PC-9 (cell line): ENCODE results near the gene SLC22A31. TPM values are rescaled to one million over a fixed set of nuclear protein-coding genes. Genes with fewer than 3 reads are reported as not detected.
A peak's percentile ranks its signal among the peaks of the same experiment; 100 is the strongest.
"Not testable (repeated sequence)": the region's sequence is repeated elsewhere in the genome, so short reads cannot be mapped to it uniquely, and the experiment has no call there.

Experiments
- Bru-seq: library from RNA; stranded (reverse); fragments of 400-500 nt; gene quantifications from one replicate; lab custom pipeline; 2021; lab: Mats Ljungman, UMichigan
- BruChase-seq, 2 experiments: library from RNA; stranded (reverse); fragments of 400-500 nt; gene quantifications; one replicate each; lab custom pipeline; 2021; lab: Mats Ljungman, UMichigan
- BruUV-seq: library from RNA; stranded (reverse); fragments of 400-500 nt; replicated peaks from 2 replicates; lab custom pipeline; 2021; lab: Mats Ljungman, UMichigan
- CTCF ChIA-PET: fragments of 300-600 bp; sonication (Branson Sonifier 250); formaldehyde crosslinking; loops from one replicate; lab custom pipeline; 2022; ENCODE audit warnings: antibody characterized with exemption; lab: Charles Lee
- POLR2A ChIA-PET: fragments of 300-600 bp; sonication (Branson Sonifier 250); formaldehyde crosslinking; loops from one replicate; lab custom pipeline; 2022; ENCODE audit warnings: antibody characterized with exemption; ENCODE audit not compliant: unreplicated experiment; lab: Charles Lee
- DNase-seq, 2 experiments: peaks; one replicate each; pipeline versions ENCODE4 v3.0.0 to v3.0.0-alpha.2; 2015 to 2022; ENCODE audit warnings: mixed read lengths in 1 of 2
- H2AFZ ChIP-seq: fragments of 200-600 bp; sonication (generic); 2 replicates; pipeline ENCODE4 v1.8.1; 2017; ENCODE audit warnings: antibody characterized with exemption
- H3F3A ChIP-seq: fragments of 200-600 bp; sonication (generic); 2 replicates; pipeline ENCODE4 v1.8.1; 2017; ENCODE audit warnings: antibody characterized with exemption, mild to moderate bottlenecking, low read depth; ENCODE audit not compliant: insufficient read depth
- H3K27ac ChIP-seq: fragments of 200-600 bp; sonication (generic); 2 replicates; pipeline ENCODE4 v1.6.1; 2016; ENCODE audit warnings: mixed run types
- H3K27me3 ChIP-seq: fragments of 200-600 bp; sonication (generic); 2 replicates; pipeline ENCODE4 v1.6.1; 2016; ENCODE audit warnings: low read depth, mixed run types; ENCODE audit not compliant: insufficient read depth
- H3K36me3 ChIP-seq: fragments of 200-600 bp; sonication (generic); 2 replicates; pipeline ENCODE4 v1.6.1; 2016; ENCODE audit warnings: low read depth, mixed run types
- H3K4me1 ChIP-seq: fragments of 200-600 bp; sonication (generic); replicated peaks from 2 replicates; pipeline ENCODE4 v1.6.1; 2016; ENCODE audit warnings: mixed run types; ENCODE audit not compliant: insufficient read depth
- H3K4me2 ChIP-seq: fragments of 200-600 bp; sonication (generic); 2 replicates; pipeline ENCODE4 v1.6.1; 2017; ENCODE audit warnings: mixed run types
- H3K4me3 ChIP-seq: fragments of 200-600 bp; sonication (generic); 2 replicates; pipeline ENCODE4 v1.6.1; 2016; ENCODE audit warnings: mixed run types
- H3K79me2 ChIP-seq: fragments of 200-600 bp; sonication (generic); 2 replicates; pipeline ENCODE4 v1.6.1; 2017; ENCODE audit warnings: low read depth, mixed run types
- H3K9me2 ChIP-seq: fragments of 200-600 bp; sonication (generic); 2 replicates; pipeline ENCODE4 v1.8.1; 2017; ENCODE audit warnings: mild to moderate bottlenecking; ENCODE audit not compliant: insufficient read depth
- H3K9me3 ChIP-seq: fragments of 200-600 bp; sonication (generic); 2 replicates; pipeline ENCODE4 v1.8.1; 2016; ENCODE audit warnings: low read depth; ENCODE audit not compliant: insufficient read depth
- H4K20me1 ChIP-seq: fragments of 200-600 bp; sonication (generic); 2 replicates; pipeline ENCODE4 v1.8.1; 2017; ENCODE audit not compliant: insufficient read depth
- CTCF ChIP-seq: fragments of 200-600 bp; sonication (generic); conservative IDR thresholded peaks from 2 replicates; pipeline ENCODE4 v1.6.1; 2017; ENCODE audit warnings: mixed run types, antibody characterized with exemption, mild to moderate bottlenecking, moderate library complexity
- EZH2 ChIP-seq: fragments of 200-600 bp; sonication (generic); IDR thresholded peaks from 2 replicates; pipeline ENCODE4 v1.8.0; 2017; ENCODE audit warnings: antibody characterized with exemption, low read depth
- intact Hi-C: fragments of 100-400 bp; cut with micrococcal nuclease; formaldehyde crosslinking; loops from one replicate; pipeline ENCODE4 v1.10.0; 2022; ENCODE audit not compliant: unreplicated experiment
- long read RNA-seq: library from polyadenylated mRNA; stranded (forward); transcript quantifications from one replicate; pipeline ENCODE4 v2.0.0, GENCODE V29; 2022
- total RNA-seq: library from RNA; stranded (reverse); gene quantifications from 2 replicates; pipeline ENCODE4 v1.2.3, GENCODE V29; 2021

Gene SLC22A31
- total RNA-seq = 2.5 and 5.4 TPM in 2 replicates
- Bru-seq, nascent RNA = percentile 19 among the genes with signal in this experiment
- percentile 22 among the genes with signal in this experiment for BruChase-seq, experiment 1, labeled RNA remaining after a 2-hour chase
- percentile 28 among the genes with signal in this experiment for BruChase-seq, experiment 2, labeled RNA remaining after a 6-hour chase
- long read RNA-seq, partial matches to known transcripts = 1 of 8 reads
- long read RNA-seq, other reads (novel, unspliced or antisense) = 7 of 8 reads

GRCh38 chr16:89200124-89200849 lies at the start of gene SLC22A31:
SLC22A31 (minus strand) TSS chr16:89200537; CDS start chr16:89200501, 36 bp downstream.
- Histone ChIP-seq H3K4me1 (peaks cover 10% of the 10 kb centered on the region; the same call in 1 of the 2 replicates), H3K9me2 (no peaks in the 10 kb centered on the region), H2AFZ (peak within 1 kb of the TSS; percentile 27; the same call in 1 of the 2 replicates), H3K4me2 (peak within 1 kb of the TSS; percentile 73), H3K4me3 (peak within 1 kb of the TSS; percentile 48; the same call in 1 of the 2 replicates), H3K27me3 (peaks cover 10% of the 10 kb centered on the region), H3K27ac (no peak within 1 kb of the TSS), H3K9me3 (no peaks in the 10 kb centered on the region), H3K36me3 (no peaks in the 10 kb centered on the region), H3F3A (peaks cover 10% of the 10 kb centered on the region), H3K79me2 (no peaks in the 10 kb centered on the region), H4K20me1 (no peaks in the 10 kb centered on the region)
- TF ChIP-seq EZH2 = no peak
- no TSS peak for BruUV-seq
- DNase-seq = no peak
- POLR2A ChIA-PET = no interaction called here
- CTCF ChIA-PET = interaction anchor here (0.7 kb wide), 1 partner anchor 143 kb away, joined by 3 read pairs; no protein-coding TSS in a partner anchor
- intact Hi-C loops = no loop called here

GRCh38 chr16:89248196-89248982 lies 48.1 kb upstream of the SLC22A31 start:
- no peaks in the 10 kb centered on the region for H3K27me3 ChIP-seq
- BruUV-seq = no TSS peak
- TF ChIP-seq CTCF = no peak
- no peaks in the 10 kb centered on the region for H4K20me1 ChIP-seq
- H3F3A ChIP-seq = peaks cover 11% of the 10 kb centered on the region; the same call in 1 of the 2 replicates
- no peak for DNase-seq
- H3K4me3 ChIP-seq = peak overlapping the region; percentile 80; the same call in 1 of the 2 replicates
- no peaks in the 10 kb centered on the region for H3K9me2 ChIP-seq
- H3K27ac ChIP-seq = no peak overlapping the region
- H3K4me2 ChIP-seq = peak overlapping the region; percentile 82
- intact Hi-C loops = loop anchor here (10.0 kb wide), 1 partner anchor 456 kb away; the partner anchor contains the start of gene SPATA2L
- ChIA-PET POLR2A (no interaction called here), CTCF (no interaction called here)
- H3K4me1 ChIP-seq = no peaks in the 10 kb centered on the region
- H3K79me2 ChIP-seq = no peaks in the 10 kb centered on the region
- H2AFZ ChIP-seq = no peak overlapping the region
- no peaks in the 10 kb centered on the region for H3K36me3 ChIP-seq
- no peaks in the 10 kb centered on the region for H3K9me3 ChIP-seq

GRCh38 chr16:89247734-89248075 lies 47.4 kb upstream of the SLC22A31 start:
- intact Hi-C loops = loop anchor here (10.0 kb wide), 1 partner anchor 457 kb away; the partner anchor contains the start of gene SPATA2L
- Histone ChIP-seq H3K4me3 (peak overlapping the region; percentile 80; the same call in 1 of the 2 replicates), H3F3A (peaks cover 14% of the 10 kb centered on the region; the same call in 1 of the 2 replicates), H3K4me2 (peak overlapping the region; percentile 82), H2AFZ (peak overlapping the region; percentile 66; the same call in 1 of the 2 replicates)
- H3K36me3 ChIP-seq, H4K20me1 ChIP-seq, H3K27ac ChIP-seq, H3K9me2 ChIP-seq, DNase-seq, H3K79me2 ChIP-seq, H3K4me1 ChIP-seq, H3K9me3 ChIP-seq, BruUV-seq, H3K27me3 ChIP-seq: not testable (repeated sequence)
- ChIA-PET CTCF (interaction anchor here (1.1 to 1.2 kb wide), 2 partner anchors 46 to 264 kb away, joined by 3 to 4 read pairs; no protein-coding TSS in a partner anchor), POLR2A (interaction anchor here (0.7 to 0.8 kb wide), 3 partner anchors 27 to 254 kb away, joined by 3 to 6 read pairs (median 4); no protein-coding TSS in a partner anchor)
